Vagina (tissue), 2 donors: ENCODE data around the gene WT1. TPM values are rescaled to one million over a fixed set of nuclear protein-coding genes. Genes with fewer than 3 reads are reported as not detected.
"Not testable (repeated sequence)": the region's sequence is repeated elsewhere in the genome, so short reads cannot be mapped to it uniquely, and the experiment has no call there.

Experiments used
- DNase-seq, 2 donors: peaks; one replicate each; pipeline ENCODE4 v3.0.0-alpha.2; 2017; ENCODE audit errors: extremely low spot score in 2 of 2
- H3K27ac ChIP-seq: fragments of 200-600 bp; sonication (generic); one replicate; pipeline ENCODE4 v1.5.1; 2019
- H3K27me3 ChIP-seq: fragments of 200-600 bp; sonication (generic); one replicate; pipeline ENCODE4 v1.5.1; 2019
- H3K36me3 ChIP-seq, 2 donors: fragments of 200-600 bp; sonication (generic); one replicate each; pipeline ENCODE4 v1.5.1; 2017 to 2019
- H3K4me1 ChIP-seq: fragments of 200-600 bp; sonication (generic); one replicate; pipeline ENCODE4 v1.5.1; 2019
- H3K4me3 ChIP-seq, 2 donors: fragments of 200-600 bp; sonication (generic); 1 replicate in 1 of 2; 2 replicates in 1 of 2; pipeline ENCODE4 v1.5.1; 2016 to 2019
- H3K9me3 ChIP-seq: fragments of 200-600 bp; sonication (generic); one replicate; pipeline ENCODE4 v1.5.1; 2019
- POLR2A ChIP-seq, 2 donors: fragments of 450-650 bp; IDR thresholded peaks; one replicate each; pipeline ENCODE4 v1.6.1; 2017; ENCODE audit warnings: antibody characterized with exemption in 2 of 2, mild to moderate bottlenecking in 2 of 2, moderate library complexity in 2 of 2
- POLR2AphosphoS5 ChIP-seq, 2 donors: sonication (generic); formaldehyde crosslinking; IDR thresholded peaks; one replicate each; pipeline ENCODE4 v1.9.0; 2017; ENCODE audit warnings: antibody characterized with exemption in 2 of 2, mild to moderate bottlenecking in 2 of 2, low read depth in 1 of 2; ENCODE audit not compliant: insufficient read depth in 1 of 2
- intact Hi-C: fragments of 100-400 bp; cut with DNase I; formaldehyde crosslinking; loops from one replicate; pipeline ENCODE4 v1.15.1; 2023
- total RNA-seq: library from RNA; depleted of rRNA; stranded (reverse); fragments of >200 nt; gene quantifications from one replicate; pipeline ENCODE4 v1.2.3, GENCODE V29; 2016
- TF ChIP-seq, protein P1 (sequence below), 3 experiments: fragments of 450-650 bp in 2 of 3; fragments of 200-600 bp in 1 of 3; sonication (generic) in 1 of 3; IDR thresholded peaks; one replicate each; pipeline ENCODE4 v1.5.1; 2017 to 2019; ENCODE audit warnings: antibody characterized with exemption in 3 of 3, mild to moderate bottlenecking in 2 of 3, moderate library complexity in 2 of 3

WT1 gene
- total RNA-seq, 1 donor from 2014 or later, result 32.7 TPM

DNA sequence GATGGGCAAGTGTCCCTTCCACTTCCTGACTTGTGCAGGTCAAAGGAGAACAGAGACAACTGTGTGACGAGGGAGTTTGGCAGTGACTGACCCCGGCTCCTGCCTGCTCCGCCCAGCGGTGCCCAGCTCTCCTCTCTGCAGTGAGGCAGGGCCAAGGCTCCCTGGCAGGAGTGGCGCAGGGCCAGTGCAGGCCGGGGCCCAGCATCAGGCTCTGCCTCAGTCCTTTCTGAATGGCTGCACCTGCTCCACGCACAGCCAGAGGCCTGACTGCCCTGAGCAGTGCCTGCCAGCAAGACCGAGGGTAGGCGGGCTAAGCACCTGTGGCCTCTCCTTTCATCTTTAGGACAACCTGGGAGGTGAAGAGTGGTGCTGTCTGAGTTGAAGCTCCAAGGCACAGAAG, 54.2 kb downstream of the WT1 start:
- no peak for TF ChIP-seq POLR2AphosphoS5 (IDR thresholded peaks at IDR 0.05; ENCODE audit: insufficient read depth in 1 of 2, low read depth in 1 of 2)
- TF ChIP-seq, protein P1, sequence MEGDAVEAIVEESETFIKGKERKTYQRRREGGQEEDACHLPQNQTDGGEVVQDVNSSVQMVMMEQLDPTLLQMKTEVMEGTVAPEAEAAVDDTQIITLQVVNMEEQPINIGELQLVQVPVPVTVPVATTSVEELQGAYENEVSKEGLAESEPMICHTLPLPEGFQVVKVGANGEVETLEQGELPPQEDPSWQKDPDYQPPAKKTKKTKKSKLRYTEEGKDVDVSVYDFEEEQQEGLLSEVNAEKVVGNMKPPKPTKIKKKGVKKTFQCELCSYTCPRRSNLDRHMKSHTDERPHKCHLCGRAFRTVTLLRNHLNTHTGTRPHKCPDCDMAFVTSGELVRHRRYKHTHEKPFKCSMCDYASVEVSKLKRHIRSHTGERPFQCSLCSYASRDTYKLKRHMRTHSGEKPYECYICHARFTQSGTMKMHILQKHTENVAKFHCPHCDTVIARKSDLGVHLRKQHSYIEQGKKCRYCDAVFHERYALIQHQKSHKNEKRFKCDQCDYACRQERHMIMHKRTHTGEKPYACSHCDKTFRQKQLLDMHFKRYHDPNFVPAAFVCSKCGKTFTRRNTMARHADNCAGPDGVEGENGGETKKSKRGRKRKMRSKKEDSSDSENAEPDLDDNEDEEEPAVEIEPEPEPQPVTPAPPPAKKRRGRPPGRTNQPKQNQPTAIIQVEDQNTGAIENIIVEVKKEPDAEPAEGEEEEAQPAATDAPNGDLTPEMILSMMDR (IDR thresholded peaks at IDR 0.05), result no peak
- TF ChIP-seq POLR2A (IDR thresholded peaks at IDR 0.05), result no peak
- Histone ChIP-seq H3K27ac (no peak overlapping the region), H3K4me1 (peaks cover 2% of the 10 kb centered on the region), H3K9me3 (no peaks in the 10 kb centered on the region), H3K4me3 (no peak overlapping the region), H3K36me3 (no peaks in the 10 kb centered on the region), H3K27me3 (no peaks in the 10 kb centered on the region)
- intact Hi-C loops, result no loop called here
- no peak for DNase-seq

DNA sequence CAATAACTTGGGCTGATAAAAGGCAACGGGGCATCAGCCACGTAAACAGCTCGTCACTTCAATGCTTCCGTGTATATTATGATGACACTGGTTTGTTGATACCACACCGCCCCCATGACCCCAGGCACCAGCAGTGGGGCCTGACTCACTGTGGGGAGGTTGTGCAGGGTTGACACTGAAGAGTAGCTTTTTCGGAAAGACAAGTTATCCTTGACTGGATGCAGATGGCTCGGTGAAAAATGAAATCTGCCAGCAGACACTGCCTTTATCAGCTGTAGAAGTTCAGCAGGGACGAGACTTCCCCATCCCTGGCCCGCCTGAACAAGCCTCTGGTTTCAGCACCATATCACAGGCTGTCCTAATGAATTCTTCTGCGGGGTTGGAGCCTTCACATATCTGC, 55.6 kb downstream of the WT1 start:
- DNase-seq, result no peak
- intact Hi-C loops, result no loop called here
- Histone ChIP-seq H3K27ac (no peak overlapping the region), H3K36me3 (no peaks in the 10 kb centered on the region), H3K4me1 (no peaks in the 10 kb centered on the region), H3K9me3 (no peaks in the 10 kb centered on the region), H3K27me3 (no peaks in the 10 kb centered on the region), H3K4me3 (no peak overlapping the region)
- TF ChIP-seq POLR2A (IDR thresholded peaks at IDR 0.05), result no peak
- no peak for TF ChIP-seq POLR2AphosphoS5 (IDR thresholded peaks at IDR 0.05; ENCODE audit: insufficient read depth in 1 of 2, low read depth in 1 of 2)
- TF ChIP-seq, protein P1 (IDR thresholded peaks at IDR 0.05), result no peak

DNA sequence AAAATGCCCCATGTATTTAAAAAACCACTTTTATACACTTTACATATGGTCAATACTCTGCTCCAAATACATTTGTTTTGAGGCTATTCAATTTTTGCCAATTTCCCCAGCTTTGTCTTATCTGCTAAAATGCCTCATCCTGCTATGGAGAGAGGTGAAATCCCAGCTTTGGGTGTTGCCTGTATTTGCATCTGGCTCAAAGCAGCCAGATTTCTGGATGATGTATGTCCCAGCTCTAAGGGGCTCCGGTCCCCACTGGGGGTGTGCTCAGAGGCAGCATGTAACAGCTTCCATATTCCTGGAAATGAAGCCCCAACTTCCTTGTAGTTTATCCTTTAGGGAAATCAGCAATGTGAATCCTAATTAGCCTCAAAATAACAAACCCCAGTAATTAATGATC, 59.5 kb downstream of the WT1 start:
- Histone ChIP-seq H3K4me3 (no peak overlapping the region), H3K9me3 (no peaks in the 10 kb centered on the region), H3K36me3 (no peaks in the 10 kb centered on the region), H3K4me1 (no peaks in the 10 kb centered on the region), H3K27me3 (no peaks in the 10 kb centered on the region), H3K27ac (no peak overlapping the region)
- TF ChIP-seq, protein P1 (IDR thresholded peaks at IDR 0.05), result no peak
- intact Hi-C loops, result no loop called here
- no peak for DNase-seq

GRCh38 chr11:32374261-32374711, 61.1 kb downstream of the WT1 start:
- Histone ChIP-seq H3K27ac (no peak overlapping the region), H3K27me3 (no peaks in the 10 kb centered on the region), H3K4me1 (no peaks in the 10 kb centered on the region), H3K36me3 (no peaks in the 10 kb centered on the region), H3K9me3 (no peaks in the 10 kb centered on the region), H3K4me3 (no peak overlapping the region)
- TF ChIP-seq, protein P1 (IDR thresholded peaks at IDR 0.05), result peak in 1 of 3 experiments; percentile 25
- no peak for TF ChIP-seq POLR2AphosphoS5 (IDR thresholded peaks at IDR 0.05; ENCODE audit: insufficient read depth in 1 of 2, low read depth in 1 of 2)
- intact Hi-C loops, result no loop called here
- no peak for DNase-seq

DNA sequence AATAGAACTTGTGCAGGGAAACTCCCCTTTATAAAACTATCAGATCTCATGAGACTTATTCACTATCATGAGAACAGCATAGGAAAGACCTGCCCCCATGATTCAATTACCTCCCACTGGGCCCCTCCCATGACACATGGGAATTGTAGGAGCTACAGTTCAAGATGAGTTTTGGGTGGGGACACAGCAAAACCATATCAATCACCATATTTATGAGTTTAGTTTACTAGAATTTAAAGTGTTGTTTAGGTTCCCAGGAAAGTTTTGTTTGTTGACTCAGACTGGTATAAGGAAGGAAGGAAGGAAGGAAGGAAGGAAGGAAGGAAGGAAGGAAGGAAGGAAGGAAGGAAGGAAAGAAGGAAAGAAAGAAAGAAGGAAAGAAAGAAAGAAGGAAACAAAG, 65.4 kb downstream of the WT1 start:
- H3K4me1 ChIP-seq, DNase-seq, intact Hi-C loops, H3K27ac ChIP-seq, H3K27me3 ChIP-seq, H3K9me3 ChIP-seq, H3K4me3 ChIP-seq, H3K36me3 ChIP-seq: not testable (repeated sequence)

GRCh38 chr11:32366666-32367065, 68.7 kb downstream of the WT1 start:
- Histone ChIP-seq H3K27ac (no peak overlapping the region), H3K9me3 (no peaks in the 10 kb centered on the region), H3K4me1 (no peaks in the 10 kb centered on the region), H3K27me3 (no peaks in the 10 kb centered on the region), H3K36me3 (no peaks in the 10 kb centered on the region), H3K4me3 (no peak overlapping the region)
- TF ChIP-seq POLR2A (IDR thresholded peaks at IDR 0.05), result no peak
- TF ChIP-seq POLR2AphosphoS5 (IDR thresholded peaks at IDR 0.05; ENCODE audit: insufficient read depth in 1 of 2, low read depth in 1 of 2), result no peak
- TF ChIP-seq, protein P1 (IDR thresholded peaks at IDR 0.05), result no peak
- DNase-seq, result no peak
- intact Hi-C loops, result no loop called here
